Naive B cell (primary cell): ENCODE results near the gene TRIM46. TPM values are rescaled to one million over a fixed set of nuclear protein-coding genes. Genes with fewer than 3 reads are reported as not detected.
A peak's percentile ranks its signal among the peaks of the same experiment; 100 is the strongest.
"Not testable (repeated sequence)": the region's sequence is repeated elsewhere in the genome, so short reads cannot be mapped to it uniquely, and the experiment has no call there.

Experiments
- ATAC-seq, 2 donors: fragments of 150-1000 bp; cut with Tn5 transposase; 2 replicates each; pipeline ENCODE4 v1.10.0; 2021; ENCODE audit warnings: low read depth in 2 of 2, mild to moderate bottlenecking in 2 of 2, moderate library complexity in 2 of 2
- DNase-seq: peaks from one replicate; pipeline ENCODE4 v3.0.0; 2022
- H3K27ac Mint-ChIP-seq, 6 donors: one replicate each; pipeline ENCODE4 v1.8.0; 2020 to 2022; ENCODE audit warnings: mild to moderate bottlenecking in 6 of 6, mixed read lengths in 6 of 6, moderate library complexity in 5 of 6, inconsistent platforms in 2 of 6
- H3K27me3 Mint-ChIP-seq, 3 donors: one replicate each; pipeline ENCODE4 v1.8.0; 2021 to 2022; ENCODE audit warnings: mixed read lengths in 3 of 3, mild to moderate bottlenecking in 1 of 3
- H3K36me3 Mint-ChIP-seq, 2 donors: one replicate each; pipeline ENCODE4 v1.8.0; 2020 to 2022; ENCODE audit warnings: mixed read lengths in 2 of 2, inconsistent platforms in 1 of 2, mild to moderate bottlenecking in 1 of 2
- H3K4me1 Mint-ChIP-seq, 3 donors: one replicate each; pipeline ENCODE4 v1.8.0; 2020 to 2022; ENCODE audit warnings: mixed read lengths in 3 of 3, inconsistent platforms in 1 of 3, mild to moderate bottlenecking in 1 of 3, moderate library complexity in 1 of 3
- H3K4me3 Mint-ChIP-seq, 8 donors: one replicate each; pipeline ENCODE4 v1.8.0; 2020 to 2022; ENCODE audit warnings: mild to moderate bottlenecking in 8 of 8, mixed read lengths in 8 of 8, moderate library complexity in 8 of 8, inconsistent platforms in 2 of 8
- H3K9me3 Mint-ChIP-seq, 7 donors: one replicate each; pipeline ENCODE4 v1.8.0; 2020 to 2022; ENCODE audit warnings: mixed read lengths in 7 of 7, mild to moderate bottlenecking in 5 of 7, inconsistent platforms in 2 of 7, moderate library complexity in 1 of 7
- polyA plus RNA-seq, 6 donors: library from polyadenylated mRNA; unstranded; fragments of 300-500 nt; fragmentation: Illumina TruSeq; gene quantifications; one replicate each; pipeline ENCODE4 v1.2.3, GENCODE V29; 2021; ENCODE audit warnings: low read depth in 6 of 6

The TRIM46 gene
- polyA plus RNA-seq, 6 donors from 2014 or later = 0.13 to 0.35 TPM; not detected in 4

- DNase-seq, ATAC-seq, H3K9me3 Mint-ChIP-seq, H3K36me3 Mint-ChIP-seq, H3K27ac Mint-ChIP-seq, H3K4me3 Mint-ChIP-seq: not testable (repeated sequence)
- Mint-ChIP-seq H3K4me1 (peaks cover 31 to 43% (median 39%) of the 10 kb centered on the region in 3 donors), H3K27me3 (peaks cover 0 to 18% (median 7%) of the 10 kb centered on the region in 3 donors)
Measured at GRCh38 chr1:155189926-155190325, 16.3 kb downstream of the TRIM46 start.

- Mint-ChIP-seq H3K27ac (peak overlapping the region in 4 of 6 donors; percentile 88 to 96 (median 90)), H3K4me1 (peaks cover 28 to 39% (median 32%) of the 10 kb centered on the region in 3 donors), H3K27me3 (peaks cover 0 to 24% (median 7%) of the 10 kb centered on the region in 3 donors), H3K9me3 (peaks cover 0 to 2% (median 0%) of the 10 kb centered on the region in 7 donors), H3K36me3 (no peaks in the 10 kb centered on the region), H3K4me3 (peak overlapping the region in 1 of 8 donors; percentile 94)
- DNase-seq = no peak
- no peak for ATAC-seq
Measured at GRCh38 chr1:155191904-155192303, 18.3 kb downstream of the TRIM46 start.

GRCh38 chr1:155192346-155193274, 19.0 kb downstream of the TRIM46 start:
- Mint-ChIP-seq H3K27ac (peak overlapping the region in 3 of 6 donors; percentile 88 to 96 (median 90)), H3K36me3 (no peaks in the 10 kb centered on the region), H3K4me1 (peaks cover 28 to 39% (median 29%) of the 10 kb centered on the region in 3 donors), H3K9me3 (peaks cover 0 to 2% (median 0%) of the 10 kb centered on the region in 7 donors), H3K27me3 (peaks cover 0 to 24% (median 7%) of the 10 kb centered on the region in 3 donors), H3K4me3 (peak overlapping the region; percentile 84 to 94 (median 91))
- DNase-seq (no peak), ATAC-seq (no peak)

- ATAC-seq (peak; percentile 31 to 34), DNase-seq (peak; percentile 73)
- Mint-ChIP-seq H3K36me3 (no peaks in the 10 kb centered on the region), H3K9me3 (no peaks in the 10 kb centered on the region), H3K27me3 (peaks cover 0 to 24% (median 7%) of the 10 kb centered on the region in 3 donors), H3K27ac (peak overlapping the region; percentile 58 to 98 (median 96)), H3K4me3 (peak overlapping the region; percentile 88 to 94 (median 92)), H3K4me1 (peaks cover 23 to 33% (median 23%) of the 10 kb centered on the region in 3 donors)
Measured at GRCh38 chr1:155193275-155193990, 19.8 kb downstream of the TRIM46 start.

- peaks cover 23 to 33% (median 23%) of the 10 kb centered on the region in 3 donors for H3K4me1 Mint-ChIP-seq
- H3K36me3 Mint-ChIP-seq, ATAC-seq, H3K9me3 Mint-ChIP-seq, DNase-seq: not testable (repeated sequence)
- peaks cover 0 to 24% (median 7%) of the 10 kb centered on the region in 3 donors for H3K27me3 Mint-ChIP-seq
- peak overlapping the region; percentile 88 to 94 (median 92) for H3K4me3 Mint-ChIP-seq
- H3K27ac Mint-ChIP-seq = peak overlapping the region; percentile 58 to 98 (median 96)
Measured at GRCh38 chr1:155193991-155194240, 20.3 kb downstream of the TRIM46 start.

- H3K36me3 Mint-ChIP-seq = no peaks in the 10 kb centered on the region
- H3K27me3 Mint-ChIP-seq = peaks cover 0 to 24% (median 7%) of the 10 kb centered on the region in 3 donors
- peaks cover 23 to 33% (median 23%) of the 10 kb centered on the region in 3 donors for H3K4me1 Mint-ChIP-seq
- no peaks in the 10 kb centered on the region for H3K9me3 Mint-ChIP-seq
- H3K27ac Mint-ChIP-seq = peak overlapping the region; percentile 21 to 96 (median 84)
- DNase-seq (no peak), ATAC-seq (peak in 1 of 2 donors; percentile 0)
- peak overlapping the region; percentile 57 to 94 (median 74) for H3K4me3 Mint-ChIP-seq
Measured at GRCh38 chr1:155195201-155196102, 21.8 kb downstream of the TRIM46 start.

- H3K4me3 Mint-ChIP-seq = peak overlapping the region in 7 of 8 donors; percentile 29 to 94 (median 59)
- DNase-seq (no peak), ATAC-seq (no peak)
- H3K27ac Mint-ChIP-seq = peak overlapping the region in 3 of 6 donors; percentile 15 to 96 (median 87)
- H3K4me1 Mint-ChIP-seq = peaks cover 23 to 33% (median 23%) of the 10 kb centered on the region in 3 donors
- no peaks in the 10 kb centered on the region for H3K36me3 Mint-ChIP-seq
- H3K27me3 Mint-ChIP-seq = peaks cover 0 to 24% (median 7%) of the 10 kb centered on the region in 3 donors
- H3K9me3 Mint-ChIP-seq = no peaks in the 10 kb centered on the region
Measured at GRCh38 chr1:155196103-155196892, 22.6 kb downstream of the TRIM46 start.

- Mint-ChIP-seq H3K4me3 (peak overlapping the region in 3 of 8 donors; percentile 4 to 72 (median 48)), H3K4me1 (peaks cover 23 to 33% (median 23%) of the 10 kb centered on the region in 3 donors), H3K27me3 (peaks cover 0 to 24% (median 7%) of the 10 kb centered on the region in 3 donors), H3K36me3 (no peaks in the 10 kb centered on the region), H3K27ac (peak overlapping the region in 1 of 6 donors; percentile 96), H3K9me3 (no peaks in the 10 kb centered on the region)
- ATAC-seq (no peak), DNase-seq (no peak)
Measured at GRCh38 chr1:155196893-155197638, 23.4 kb downstream of the TRIM46 start.

GRCh38 chr1:155197901-155198546, 24.4 kb downstream of the TRIM46 start:
- H3K36me3 Mint-ChIP-seq = no peaks in the 10 kb centered on the region
- peaks cover 19 to 26% (median 21%) of the 10 kb centered on the region in 3 donors for H3K4me1 Mint-ChIP-seq
- H3K4me3 Mint-ChIP-seq = peak overlapping the region in 2 of 8 donors; percentile 49 to 52
- peak overlapping the region in 1 of 6 donors; percentile 75 for H3K27ac Mint-ChIP-seq
- no peaks in the 10 kb centered on the region for H3K9me3 Mint-ChIP-seq
- peaks cover 0 to 24% (median 7%) of the 10 kb centered on the region in 3 donors for H3K27me3 Mint-ChIP-seq
- DNase-seq = no peak
- no peak for ATAC-seq

- DNase-seq = no peak
- ATAC-seq = no peak
- peak overlapping the region in 1 of 8 donors; percentile 49 for H3K4me3 Mint-ChIP-seq
- no peak overlapping the region for H3K27ac Mint-ChIP-seq
- H3K4me1 Mint-ChIP-seq = peaks cover 15 to 21% (median 16%) of the 10 kb centered on the region in 3 donors
- no peaks in the 10 kb centered on the region for H3K9me3 Mint-ChIP-seq
- H3K36me3 Mint-ChIP-seq = no peaks in the 10 kb centered on the region
- peaks cover 0 to 20% (median 4%) of the 10 kb centered on the region in 3 donors for H3K27me3 Mint-ChIP-seq
Measured at GRCh38 chr1:155198547-155198906, 24.9 kb downstream of the TRIM46 start.

- Mint-ChIP-seq H3K27ac (no peak overlapping the region), H3K4me3 (peak overlapping the region in 1 of 8 donors; percentile 20), H3K36me3 (no peaks in the 10 kb centered on the region), H3K27me3 (peaks cover 0 to 7% (median 0%) of the 10 kb centered on the region in 3 donors), H3K9me3 (no peaks in the 10 kb centered on the region), H3K4me1 (peaks cover 5 to 8% (median 6%) of the 10 kb centered on the region in 3 donors)
- DNase-seq = no peak
- ATAC-seq = no peak
Measured at GRCh38 chr1:155199792-155200191, 26.1 kb downstream of the TRIM46 start.
